Astrocyte of the spinal cord (primary cell): ENCODE measurements around the gene P2RY12.
"Not testable (repeated sequence)": the region's sequence is repeated elsewhere in the genome, so short reads cannot be mapped to it uniquely, and the experiment has no call there.

Source experiments
- DNase-seq: peaks from one replicate; pipeline ENCODE4 v3.0.0; 2011; ENCODE audit warnings: low read depth, low spot score
- H3K4me3 ChIP-seq: 2 replicates; pipeline ENCODE4 v1.5.1; 2011; ENCODE audit warnings: low read depth, mild to moderate bottlenecking, low read length, moderate library complexity
- CTCF ChIP-seq: IDR thresholded peaks from 2 replicates; pipeline ENCODE4 v1.5.1; 2012; ENCODE audit warnings: low read depth, mild to moderate bottlenecking, low read length, inconsistent platforms
- in situ Hi-C: cut with HindIII; loops from 2 replicates; pipeline ENCODE4 v1.10.0; 2017; ENCODE audit warnings: low sequenced_read_pairs

P2RY12 gene

DNA sequence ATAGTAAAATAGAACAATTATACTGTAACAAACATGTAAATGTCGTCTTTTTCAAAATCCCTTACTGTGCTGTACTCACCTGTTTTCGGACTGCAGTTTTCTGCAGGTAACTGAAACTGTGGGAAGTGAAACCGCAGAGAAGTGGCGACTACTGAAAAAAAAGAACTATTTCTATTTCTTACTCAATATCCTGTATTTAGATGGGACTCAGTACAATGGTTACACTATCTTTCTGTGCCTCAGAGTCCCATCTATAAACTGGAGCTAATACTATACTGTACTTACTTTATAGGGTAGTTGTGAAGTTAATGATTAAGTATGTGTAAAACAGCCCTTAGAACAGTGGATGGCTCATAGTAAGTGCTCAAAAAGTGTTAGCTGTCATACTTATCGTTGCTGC lies 14.3 kb upstream of the P2RY12 start:
- no peak for TF ChIP-seq CTCF
- H3K4me3 ChIP-seq = no peak overlapping the region
- no peak for DNase-seq
- in situ Hi-C loops = no loop called here

- in situ Hi-C loops = no loop called here
- no peak overlapping the region for H3K4me3 ChIP-seq
- DNase-seq = peak; percentile 24
- no peak for TF ChIP-seq CTCF
Observed at GRCh38 chr3:151395806-151396205, 11.3 kb upstream of the P2RY12 start.

DNA sequence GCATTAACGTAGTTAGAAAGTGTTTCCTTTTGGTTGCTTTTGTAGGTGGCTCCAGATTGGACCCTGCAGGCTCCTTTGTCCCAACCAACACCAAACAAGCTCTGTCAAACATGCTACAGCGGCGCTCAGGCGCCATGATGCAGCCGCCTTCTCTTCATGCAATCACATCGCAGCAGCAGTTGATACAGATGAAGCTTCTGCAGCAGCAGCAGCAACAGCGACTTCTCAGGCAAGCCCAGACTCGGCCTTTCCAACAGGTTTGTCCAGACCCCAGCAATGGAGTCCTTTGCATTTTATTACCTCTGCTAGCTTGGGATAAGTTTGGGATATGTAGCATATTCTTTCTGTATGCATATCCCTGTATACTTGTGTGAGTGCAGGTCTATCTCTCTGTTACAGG lies 10.1 kb upstream of the P2RY12 start:
- in situ Hi-C loops = no loop called here
- DNase-seq = no peak
- TF ChIP-seq CTCF = no peak
- H3K4me3 ChIP-seq = no peak overlapping the region

GRCh38 chr3:151393941-151394340 lies 9.4 kb upstream of the P2RY12 start:
- DNase-seq = no peak
- in situ Hi-C loops = no loop called here
- TF ChIP-seq CTCF = no peak

GRCh38 chr3:151393146-151393830 lies 8.7 kb upstream of the P2RY12 start:
- no peak for TF ChIP-seq CTCF
- in situ Hi-C loops = no loop called here
- H3K4me3 ChIP-seq = no peak overlapping the region
- DNase-seq = no peak

More at GRCh38 chr3:151393941-151394340, 9.4 kb upstream of the P2RY12 start:
- H3K4me3 ChIP-seq = no peak overlapping the region

- DNase-seq, H3K4me3 ChIP-seq, in situ Hi-C loops: not testable (repeated sequence)
Observed at GRCh38 chr3:151392191-151392590, 7.6 kb upstream of the P2RY12 start.

DNA sequence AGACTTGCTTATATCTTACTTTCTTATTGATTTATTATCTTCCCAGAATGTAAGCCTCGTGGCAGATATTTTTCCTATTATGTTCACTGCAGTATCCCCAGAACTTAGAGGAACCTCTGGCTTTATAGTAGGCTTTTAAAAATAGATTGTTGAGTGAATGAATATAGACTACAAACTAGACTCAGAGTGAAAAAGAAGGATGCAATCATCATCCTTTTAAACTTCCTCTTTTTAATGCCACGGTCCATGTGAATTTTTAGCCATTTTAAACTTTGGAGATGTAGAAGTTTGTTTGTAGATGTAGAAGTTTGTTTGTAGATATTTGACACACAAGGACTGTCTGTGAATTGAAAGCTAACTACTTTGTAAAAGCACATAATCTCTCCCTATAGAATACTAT lies 7.2 kb upstream of the P2RY12 start:
- H3K4me3 ChIP-seq = no peak overlapping the region
- TF ChIP-seq CTCF = no peak
- no peak for DNase-seq
- in situ Hi-C loops = no loop called here
